Hepatocyte (in vitro differentiated cells): ENCODE measurements around the gene CBX2.

ENCODE experiments used
- CTCF ChIP-seq: fragments of 200-600 bp; sonication (generic); IDR thresholded peaks from 2 replicates; pipeline ENCODE4 v1.5.1; 2016; ENCODE audit warnings: antibody characterized with exemption, mild to moderate bottlenecking; ENCODE audit not compliant: poor library complexity
- EZH2 ChIP-seq: fragments of 200-600 bp; sonication (generic); IDR thresholded peaks from 2 replicates; pipeline ENCODE4 v1.6.1; 2016; ENCODE audit warnings: antibody characterized with exemption, mild to moderate bottlenecking, borderline replicate concordance
- EZH2phosphoT487 ChIP-seq: fragments of 200-600 bp; sonication (generic); IDR thresholded peaks from one replicate; pipeline ENCODE4 v1.6.1; 2018; ENCODE audit warnings: antibody characterized with exemption, mild to moderate bottlenecking, low read depth, moderate library complexity; ENCODE audit not compliant: unreplicated experiment, severe bottlenecking

GRCh38 chr17:79797492-79798298, 19.7 kb downstream of the CBX2 start:
- TF ChIP-seq CTCF (no peak), EZH2phosphoT487 (no peak), EZH2 (no peak)
